ENCODE measurements around the gene LBR.

LBR gene

GRCh38 chr1:225374996-225375395, 52.8 kb downstream of the LBR start:
- no peak for DNase-seq (ENCODE audit: low read depth in 2 of 2)

DNA sequence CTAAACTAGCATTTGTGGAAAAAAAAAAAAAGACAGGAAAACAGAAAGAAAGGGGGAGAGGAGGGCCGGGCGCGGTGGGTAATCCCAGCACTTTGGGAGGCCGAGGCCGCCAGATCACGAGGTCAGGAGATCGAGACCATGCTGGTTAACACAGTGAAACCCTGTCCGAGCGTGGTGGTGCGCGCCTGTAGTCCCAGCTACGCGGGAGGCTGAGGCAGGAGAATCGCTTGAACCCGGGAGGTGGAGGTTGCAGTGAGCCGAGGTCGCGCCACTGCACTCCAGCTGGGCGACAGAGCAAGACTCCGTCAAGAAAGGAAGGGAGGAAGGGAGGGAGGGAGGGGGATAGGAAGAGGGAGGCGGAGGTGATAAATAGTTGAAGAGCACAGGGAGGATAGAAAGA, 54.7 kb downstream of the LBR start:
- no peak for DNase-seq (ENCODE audit: low read depth in 2 of 2)

- no peak for DNase-seq (ENCODE audit: low read depth in 2 of 2)
Measured at GRCh38 chr1:225371366-225372010, 56.4 kb downstream of the LBR start.

DNA sequence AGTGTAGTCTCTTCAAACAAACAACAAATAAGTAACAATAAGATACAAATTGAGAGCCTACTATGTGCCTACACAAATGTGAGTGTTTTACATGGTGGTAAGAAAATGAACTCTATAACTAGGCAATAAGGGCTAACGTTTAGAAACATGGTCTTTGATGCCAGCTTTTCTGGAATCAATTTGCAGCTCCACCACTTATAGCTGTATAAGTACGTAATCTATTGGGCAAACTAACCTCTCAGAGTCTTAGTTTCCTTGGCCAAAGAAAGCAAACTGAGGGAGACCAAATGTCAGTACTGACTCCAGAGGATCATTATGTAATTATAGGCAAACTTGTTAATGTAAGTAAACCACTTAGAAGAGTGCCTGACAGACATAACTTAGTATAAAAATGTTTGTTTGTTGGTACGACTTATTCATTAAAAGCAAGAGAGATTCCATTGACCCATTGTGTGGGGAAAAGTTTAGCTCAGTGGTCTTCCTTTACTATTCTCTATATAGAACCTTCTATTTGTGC, 59.7 kb downstream of the LBR start:
- no peak for DNase-seq (ENCODE audit: low read depth in 2 of 2)

- no peak for DNase-seq (ENCODE audit: low read depth in 2 of 2)
Measured at GRCh38 chr1:225366552-225366951, 61.3 kb downstream of the LBR start.

DNA sequence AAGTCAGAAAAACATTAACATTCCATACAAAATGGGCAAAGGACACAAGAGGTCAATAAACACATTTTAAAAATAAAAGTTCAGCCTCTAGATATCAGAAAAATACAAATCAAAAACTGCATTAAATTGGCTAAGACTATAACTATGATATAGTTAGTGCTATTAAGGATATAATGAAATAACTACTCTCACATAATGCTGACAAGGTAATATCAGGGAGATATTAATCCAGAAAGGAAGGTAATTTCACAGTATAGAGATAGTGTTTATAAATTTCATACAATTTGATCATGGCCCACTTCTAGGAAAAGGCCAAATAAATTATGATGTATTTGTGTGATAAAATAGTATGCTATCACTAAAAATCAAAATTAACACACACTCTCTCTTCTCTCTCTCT, 61.8 kb downstream of the LBR start:
- no peak for DNase-seq (ENCODE audit: low read depth in 2 of 2)

DNA sequence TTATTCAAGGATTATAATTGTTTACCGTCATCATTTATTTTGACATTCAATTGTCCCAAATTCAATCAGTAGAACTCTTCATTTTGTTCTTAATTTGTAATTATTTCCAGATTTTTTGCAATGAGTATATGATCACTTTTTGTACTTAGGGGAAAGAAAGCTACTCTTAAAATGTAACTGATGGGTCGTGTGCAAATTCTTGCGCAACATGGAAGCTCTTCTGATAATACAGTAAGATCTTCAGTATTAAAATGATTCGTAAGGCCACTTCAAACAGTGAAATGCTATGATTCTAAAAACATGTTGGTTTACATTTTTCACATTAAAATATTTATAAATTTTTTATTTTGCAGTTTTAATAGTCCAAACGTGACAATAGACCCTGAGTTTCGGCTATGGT, 63.4 kb downstream of the LBR start:
- DNase-seq (ENCODE audit: low read depth in 2 of 2), result no peak

- DNase-seq (ENCODE audit: low read depth in 2 of 2), result no peak
Measured at GRCh38 chr1:225362805-225363204, 65.0 kb downstream of the LBR start.

DNA sequence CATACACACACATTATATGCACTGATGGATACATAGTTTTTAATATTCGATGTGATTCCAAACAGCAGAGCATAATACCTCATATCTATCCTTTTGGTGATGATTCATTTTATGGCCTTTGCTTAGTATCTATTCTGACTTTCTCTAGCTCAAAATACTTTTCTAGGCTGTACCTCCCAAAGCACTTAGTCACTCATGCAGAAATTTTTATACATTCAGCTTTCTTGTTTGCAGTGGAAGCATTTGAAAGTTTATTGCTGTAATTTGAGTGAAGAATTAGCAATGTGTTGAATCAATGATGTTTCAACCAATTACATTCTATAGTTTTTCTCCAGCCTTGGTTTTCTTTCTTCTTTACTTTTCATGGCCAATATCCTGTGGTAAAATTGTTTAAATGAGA, 66.7 kb downstream of the LBR start:
- DNase-seq (ENCODE audit: low read depth in 2 of 2), result no peak

- no peak for DNase-seq (ENCODE audit: low read depth in 2 of 2)
Measured at GRCh38 chr1:225360119-225360518, 67.7 kb downstream of the LBR start.

GRCh38 chr1:225355863-225356262, 72.0 kb downstream of the LBR start:
- DNase-seq (ENCODE audit: low read depth in 2 of 2), result no peak

- no peak for DNase-seq (ENCODE audit: low read depth in 2 of 2)
Measured at GRCh38 chr1:225354906-225355305, 72.9 kb downstream of the LBR start.

Data from stimulated activated CD4-positive, alpha-beta T cell treated with anti-CD3 and anti-CD28 coated beads, Interleukin-1b, Interleukin-23, amount 100 ng/mL, for 4 hours (primary cell).